ENCODE data around the gene MYO5B.

MYO5B gene

GRCh38 chr18:50055488-50055887 lies 139.5 kb downstream of the MYO5B start:
- Histone ChIP-seq H3K9me3 (ENCODE audit: control insufficient read depth, insufficient read depth, low read length) (no peaks in the 10 kb centered on the region), H3K36me3 (ENCODE audit: control insufficient read depth, insufficient read depth, low read length) (no peaks in the 10 kb centered on the region), H3K27me3 (ENCODE audit: control insufficient read depth, insufficient read depth, low read length) (no peaks in the 10 kb centered on the region), H3K4me1 (ENCODE audit: control insufficient read depth, insufficient read depth, low read length) (no peaks in the 10 kb centered on the region), H3K9ac (ENCODE audit: low read depth, low read length) (no peak overlapping the region), H3K4me3 (ENCODE audit: low read depth, low read length) (no peak overlapping the region)

- no peaks in the 10 kb centered on the region for H3K36me3 ChIP-seq (ENCODE audit: control insufficient read depth, insufficient read depth, low read length)
- H3K9me3 ChIP-seq (ENCODE audit: control insufficient read depth, insufficient read depth, low read length): no peaks in the 10 kb centered on the region
- H3K27me3 ChIP-seq (ENCODE audit: control insufficient read depth, insufficient read depth, low read length): no peaks in the 10 kb centered on the region
- no peak overlapping the region for H3K4me3 ChIP-seq (ENCODE audit: low read depth, low read length)
- H3K4me1 ChIP-seq (ENCODE audit: control insufficient read depth, insufficient read depth, low read length): no peaks in the 10 kb centered on the region
- H3K9ac ChIP-seq (ENCODE audit: low read depth, low read length): no peak overlapping the region
Measured at GRCh38 chr18:50053111-50053510, 141.8 kb downstream of the MYO5B start.

GRCh38 chr18:50051288-50051687 lies 143.7 kb downstream of the MYO5B start:
- Histone ChIP-seq H3K36me3 (ENCODE audit: control insufficient read depth, insufficient read depth, low read length) (no peaks in the 10 kb centered on the region), H3K9ac (ENCODE audit: low read depth, low read length) (no peak overlapping the region), H3K4me1 (ENCODE audit: control insufficient read depth, insufficient read depth, low read length) (no peaks in the 10 kb centered on the region), H3K4me3 (ENCODE audit: low read depth, low read length) (no peak overlapping the region), H3K9me3 (ENCODE audit: control insufficient read depth, insufficient read depth, low read length) (no peaks in the 10 kb centered on the region), H3K27me3 (ENCODE audit: control insufficient read depth, insufficient read depth, low read length) (no peaks in the 10 kb centered on the region)

GRCh38 chr18:50045126-50045525 lies 149.8 kb downstream of the MYO5B start:
- Histone ChIP-seq H3K36me3 (ENCODE audit: control insufficient read depth, insufficient read depth, low read length) (no peaks in the 10 kb centered on the region), H3K4me3 (ENCODE audit: low read depth, low read length) (no peak overlapping the region), H3K9ac (ENCODE audit: low read depth, low read length) (no peak overlapping the region), H3K9me3 (ENCODE audit: control insufficient read depth, insufficient read depth, low read length) (no peaks in the 10 kb centered on the region), H3K4me1 (ENCODE audit: control insufficient read depth, insufficient read depth, low read length) (no peaks in the 10 kb centered on the region), H3K27me3 (ENCODE audit: control insufficient read depth, insufficient read depth, low read length) (no peaks in the 10 kb centered on the region)

- Histone ChIP-seq H3K9ac (ENCODE audit: low read depth, low read length) (no peak overlapping the region), H3K4me3 (ENCODE audit: low read depth, low read length) (no peak overlapping the region), H3K4me1 (ENCODE audit: control insufficient read depth, insufficient read depth, low read length) (no peaks in the 10 kb centered on the region), H3K9me3 (ENCODE audit: control insufficient read depth, insufficient read depth, low read length) (no peaks in the 10 kb centered on the region), H3K27me3 (ENCODE audit: control insufficient read depth, insufficient read depth, low read length) (no peaks in the 10 kb centered on the region), H3K36me3 (ENCODE audit: control insufficient read depth, insufficient read depth, low read length) (no peaks in the 10 kb centered on the region)
Measured at GRCh38 chr18:50044402-50044801, 150.5 kb downstream of the MYO5B start.

GRCh38 chr18:50042611-50043010 lies 152.3 kb downstream of the MYO5B start:
- Histone ChIP-seq H3K9me3 (ENCODE audit: control insufficient read depth, insufficient read depth, low read length) (no peaks in the 10 kb centered on the region), H3K4me1 (ENCODE audit: control insufficient read depth, insufficient read depth, low read length) (no peaks in the 10 kb centered on the region), H3K4me3 (ENCODE audit: low read depth, low read length) (no peak overlapping the region), H3K27me3 (ENCODE audit: control insufficient read depth, insufficient read depth, low read length) (no peaks in the 10 kb centered on the region), H3K36me3 (ENCODE audit: control insufficient read depth, insufficient read depth, low read length) (no peaks in the 10 kb centered on the region), H3K9ac (ENCODE audit: low read depth, low read length) (no peak overlapping the region)

- Histone ChIP-seq H3K36me3 (ENCODE audit: control insufficient read depth, insufficient read depth, low read length) (no peaks in the 10 kb centered on the region), H3K4me3 (ENCODE audit: low read depth, low read length) (no peak overlapping the region), H3K9me3 (ENCODE audit: control insufficient read depth, insufficient read depth, low read length) (no peaks in the 10 kb centered on the region), H3K4me1 (ENCODE audit: control insufficient read depth, insufficient read depth, low read length) (no peaks in the 10 kb centered on the region), H3K27me3 (ENCODE audit: control insufficient read depth, insufficient read depth, low read length) (no peaks in the 10 kb centered on the region), H3K9ac (ENCODE audit: low read depth, low read length) (no peak overlapping the region)
Measured at GRCh38 chr18:50039746-50040145, 155.2 kb downstream of the MYO5B start.

- no peaks in the 10 kb centered on the region for H3K36me3 ChIP-seq (ENCODE audit: control insufficient read depth, insufficient read depth, low read length)
- H3K27me3 ChIP-seq (ENCODE audit: control insufficient read depth, insufficient read depth, low read length): no peaks in the 10 kb centered on the region
- H3K4me3 ChIP-seq (ENCODE audit: low read depth, low read length): no peak overlapping the region
- H3K4me1 ChIP-seq (ENCODE audit: control insufficient read depth, insufficient read depth, low read length): no peaks in the 10 kb centered on the region
- no peaks in the 10 kb centered on the region for H3K9me3 ChIP-seq (ENCODE audit: control insufficient read depth, insufficient read depth, low read length)
- no peak overlapping the region for H3K9ac ChIP-seq (ENCODE audit: low read depth, low read length)
Measured at GRCh38 chr18:50038448-50038847, 156.5 kb downstream of the MYO5B start.

GRCh38 chr18:50034029-50034428 lies 160.9 kb downstream of the MYO5B start:
- H3K4me3 ChIP-seq (ENCODE audit: low read depth, low read length): no peak overlapping the region
- H3K4me1 ChIP-seq (ENCODE audit: control insufficient read depth, insufficient read depth, low read length): no peaks in the 10 kb centered on the region
- no peaks in the 10 kb centered on the region for H3K36me3 ChIP-seq (ENCODE audit: control insufficient read depth, insufficient read depth, low read length)
- no peaks in the 10 kb centered on the region for H3K27me3 ChIP-seq (ENCODE audit: control insufficient read depth, insufficient read depth, low read length)
- no peaks in the 10 kb centered on the region for H3K9me3 ChIP-seq (ENCODE audit: control insufficient read depth, insufficient read depth, low read length)
- H3K9ac ChIP-seq (ENCODE audit: low read depth, low read length): no peak overlapping the region

GRCh38 chr18:50033004-50033403 lies 161.9 kb downstream of the MYO5B start:
- Histone ChIP-seq H3K4me1 (ENCODE audit: control insufficient read depth, insufficient read depth, low read length) (no peaks in the 10 kb centered on the region), H3K9me3 (ENCODE audit: control insufficient read depth, insufficient read depth, low read length) (no peaks in the 10 kb centered on the region), H3K4me3 (ENCODE audit: low read depth, low read length) (no peak overlapping the region), H3K27me3 (ENCODE audit: control insufficient read depth, insufficient read depth, low read length) (no peaks in the 10 kb centered on the region), H3K9ac (ENCODE audit: low read depth, low read length) (no peak overlapping the region), H3K36me3 (ENCODE audit: control insufficient read depth, insufficient read depth, low read length) (no peaks in the 10 kb centered on the region)

GRCh38 chr18:50030146-50030545 lies 164.8 kb downstream of the MYO5B start:
- Histone ChIP-seq H3K4me1 (ENCODE audit: control insufficient read depth, insufficient read depth, low read length) (no peaks in the 10 kb centered on the region), H3K9me3 (ENCODE audit: control insufficient read depth, insufficient read depth, low read length) (no peaks in the 10 kb centered on the region), H3K9ac (ENCODE audit: low read depth, low read length) (no peak overlapping the region), H3K27me3 (ENCODE audit: control insufficient read depth, insufficient read depth, low read length) (no peaks in the 10 kb centered on the region), H3K36me3 (ENCODE audit: control insufficient read depth, insufficient read depth, low read length) (no peaks in the 10 kb centered on the region), H3K4me3 (ENCODE audit: low read depth, low read length) (no peak overlapping the region)

- no peaks in the 10 kb centered on the region for H3K27me3 ChIP-seq (ENCODE audit: control insufficient read depth, insufficient read depth, low read length)
- no peaks in the 10 kb centered on the region for H3K36me3 ChIP-seq (ENCODE audit: control insufficient read depth, insufficient read depth, low read length)
- no peak overlapping the region for H3K4me3 ChIP-seq (ENCODE audit: low read depth, low read length)
- no peak overlapping the region for H3K9ac ChIP-seq (ENCODE audit: low read depth, low read length)
- H3K4me1 ChIP-seq (ENCODE audit: control insufficient read depth, insufficient read depth, low read length): no peaks in the 10 kb centered on the region
- H3K9me3 ChIP-seq (ENCODE audit: control insufficient read depth, insufficient read depth, low read length): no peaks in the 10 kb centered on the region
Measured at GRCh38 chr18:50027996-50028395, 167.0 kb downstream of the MYO5B start.

GRCh38 chr18:50024466-50024865 lies 170.5 kb downstream of the MYO5B start:
- Histone ChIP-seq H3K27me3 (ENCODE audit: control insufficient read depth, insufficient read depth, low read length) (no peaks in the 10 kb centered on the region), H3K9me3 (ENCODE audit: control insufficient read depth, insufficient read depth, low read length) (no peaks in the 10 kb centered on the region), H3K4me1 (ENCODE audit: control insufficient read depth, insufficient read depth, low read length) (no peaks in the 10 kb centered on the region), H3K4me3 (ENCODE audit: low read depth, low read length) (no peak overlapping the region), H3K9ac (ENCODE audit: low read depth, low read length) (no peak overlapping the region), H3K36me3 (ENCODE audit: control insufficient read depth, insufficient read depth, low read length) (no peaks in the 10 kb centered on the region)

Data from iPS-15b (cell line).